NT2/D1 (cell line): ENCODE data around the gene EIF1AD.
A peak's percentile ranks its signal among the peaks of the same experiment; 100 is the strongest.

Experiments
- DNase-seq: peaks from one replicate; pipeline ENCODE4 v3.0.0-alpha.2; 2011; ENCODE audit warnings: low read depth, low spot score
- H3K27me3 ChIP-seq: 2 replicates; pipeline ENCODE4 v1.6.0; 2011; ENCODE audit warnings: mild to moderate bottlenecking; ENCODE audit not compliant: insufficient read length, insufficient read depth
- H3K36me3 ChIP-seq: 2 replicates; pipeline ENCODE4 v1.6.1; 2011; ENCODE audit warnings: mild to moderate bottlenecking, low read length, mixed read lengths; ENCODE audit not compliant: insufficient read depth, insufficient read length
- H3K4me1 ChIP-seq: 2 replicates; pipeline ENCODE4 v1.5.1; 2011; ENCODE audit not compliant: insufficient read depth, insufficient read length
- H3K4me3 ChIP-seq: 2 replicates; pipeline ENCODE4 v1.5.1; 2011; ENCODE audit warnings: low read depth; ENCODE audit not compliant: insufficient read length
- H3K9ac ChIP-seq: 2 replicates; pipeline ENCODE4 v1.6.0; 2011; ENCODE audit warnings: low read depth; ENCODE audit not compliant: insufficient read length
- H3K9me3 ChIP-seq: 2 replicates; pipeline ENCODE4 v1.5.1; 2011; ENCODE audit warnings: mild to moderate bottlenecking, low read length; ENCODE audit not compliant: insufficient read depth
- SUZ12 ChIP-seq: IDR thresholded peaks from 2 replicates; pipeline ENCODE4 v1.6.1; 2011; ENCODE audit not compliant: insufficient read length, insufficient read depth; ENCODE audit errors: extremely low read depth
- YY1 ChIP-seq: IDR thresholded peaks from 2 replicates; pipeline ENCODE4 v1.6.1; 2011; ENCODE audit not compliant: insufficient read length, insufficient read depth
- ZNF274 ChIP-seq: IDR thresholded peaks from 2 replicates; pipeline ENCODE4 v1.6.1; 2011; ENCODE audit warnings: mild to moderate bottlenecking, low read depth, low read length

EIF1AD gene

GRCh38 chr11:65972116-65972515 lies 29.8 kb downstream of the EIF1AD start:
- peaks cover 77% of the 10 kb centered on the region for H3K36me3 ChIP-seq
- H3K4me1 ChIP-seq = peaks cover 12% of the 10 kb centered on the region

GRCh38 chr11:65968600-65969482 lies 33.1 kb downstream of the EIF1AD start:
- Histone ChIP-seq H3K9ac (no peak overlapping the region), H3K36me3 (peaks cover 84% of the 10 kb centered on the region), H3K4me1 (peaks cover 11% of the 10 kb centered on the region), H3K4me3 (no peak overlapping the region), H3K9me3 (no peaks in the 10 kb centered on the region), H3K27me3 (no peaks in the 10 kb centered on the region)
- no peak for DNase-seq
- TF ChIP-seq SUZ12 = no peak
- no peak for TF ChIP-seq ZNF274
- no peak for TF ChIP-seq YY1

More at GRCh38 chr11:65972116-65972515, 29.8 kb downstream of the EIF1AD start:
- H3K4me3 ChIP-seq = no peak overlapping the region
- TF ChIP-seq SUZ12 (no peak), YY1 (no peak), ZNF274 (no peak)
- no peaks in the 10 kb centered on the region for H3K9me3 ChIP-seq
- H3K27me3 ChIP-seq = no peaks in the 10 kb centered on the region
- DNase-seq = no peak
- no peak overlapping the region for H3K9ac ChIP-seq

- no peak for DNase-seq
- Histone ChIP-seq H3K4me1 (peaks cover 11% of the 10 kb centered on the region), H3K9ac (no peak overlapping the region), H3K4me3 (no peak overlapping the region), H3K9me3 (no peaks in the 10 kb centered on the region), H3K36me3 (peaks cover 75% of the 10 kb centered on the region), H3K27me3 (no peaks in the 10 kb centered on the region)
- TF ChIP-seq YY1 (no peak), ZNF274 (no peak), SUZ12 (no peak)
These were observed 34.5 kb downstream of the EIF1AD start for GRCh38 chr11:65967329-65967934.

GRCh38 chr11:65965986-65966762 lies 35.8 kb downstream of the EIF1AD start:
- Histone ChIP-seq H3K9ac (no peak overlapping the region), H3K9me3 (no peaks in the 10 kb centered on the region), H3K27me3 (no peaks in the 10 kb centered on the region), H3K4me3 (no peak overlapping the region), H3K4me1 (peaks cover 11% of the 10 kb centered on the region), H3K36me3 (peaks cover 68% of the 10 kb centered on the region)
- DNase-seq = no peak
- TF ChIP-seq SUZ12 (no peak), YY1 (no peak), ZNF274 (no peak)

GRCh38 chr11:65964906-65965305 lies 37.1 kb downstream of the EIF1AD start:
- TF ChIP-seq YY1 (no peak), ZNF274 (no peak), SUZ12 (no peak)
- Histone ChIP-seq H3K4me1 (peaks cover 11% of the 10 kb centered on the region), H3K36me3 (peaks cover 62% of the 10 kb centered on the region), H3K9me3 (no peaks in the 10 kb centered on the region), H3K9ac (no peak overlapping the region), H3K4me3 (no peak overlapping the region), H3K27me3 (no peaks in the 10 kb centered on the region)
- DNase-seq = no peak

GRCh38 chr11:65962141-65962564 lies 39.8 kb downstream of the EIF1AD start:
- H3K4me3 ChIP-seq = peak overlapping the region; percentile 95
- no peaks in the 10 kb centered on the region for H3K27me3 ChIP-seq
- no peak for DNase-seq
- peaks cover 14% of the 10 kb centered on the region for H3K4me1 ChIP-seq
- no peaks in the 10 kb centered on the region for H3K9me3 ChIP-seq
- peaks cover 35% of the 10 kb centered on the region for H3K36me3 ChIP-seq
- peak overlapping the region; percentile 99 for H3K9ac ChIP-seq
- TF ChIP-seq ZNF274 (no peak), YY1 (no peak), SUZ12 (no peak)

GRCh38 chr11:65961267-65962140 lies 40.5 kb downstream of the EIF1AD start, which contains the start of gene SART1:
Gene SART1, plus strand, starts transcription at chr11:65961734. Its CDS starts 47 bp downstream, at chr11:65961781.
- Histone ChIP-seq H3K4me3 (peak within 1 kb of the TSS; percentile 95), H3K27me3 (no peaks in the 10 kb centered on the region), H3K9ac (peak within 1 kb of the TSS; percentile 99), H3K4me1 (peaks cover 14% of the 10 kb centered on the region), H3K36me3 (peaks cover 29% of the 10 kb centered on the region), H3K9me3 (no peaks in the 10 kb centered on the region)
- TF ChIP-seq SUZ12 = no peak
- no peak for TF ChIP-seq YY1
- no peak for TF ChIP-seq ZNF274
- DNase-seq = peak; percentile 98
